Fibroblast of lung (primary cell): ENCODE measurements around the gene EPHB4. TPM values are rescaled to one million over a fixed set of nuclear protein-coding genes. Genes with fewer than 3 reads are reported as not detected.

Source experiments
- DNase-seq, 2 donors: peaks; one replicate each; pipeline versions ENCODE4 v3.0.0 to v3.0.0-alpha.2; 2010; ENCODE audit warnings: low read depth in 2 of 2
- H2AFZ ChIP-seq: 2 replicates; pipeline ENCODE4 v1.5.1; 2012; ENCODE audit warnings: low read length, control low read depth, inconsistent platforms
- H3K27ac ChIP-seq: 2 replicates; pipeline ENCODE4 v1.5.1; 2011; ENCODE audit warnings: low read length, control low read depth; ENCODE audit not compliant: insufficient read depth
- H3K27me3 ChIP-seq: 2 replicates; pipeline ENCODE4 v1.5.1; 2011; ENCODE audit warnings: mild to moderate bottlenecking, low read length; ENCODE audit not compliant: control insufficient read depth, insufficient read depth
- H3K36me3 ChIP-seq: 2 replicates; pipeline ENCODE4 v1.5.1; 2011; ENCODE audit warnings: low read length; ENCODE audit not compliant: control insufficient read depth, insufficient read depth
- H3K4me1 ChIP-seq: 2 replicates; pipeline ENCODE4 v1.5.1; 2011; ENCODE audit warnings: low read length; ENCODE audit not compliant: control insufficient read depth, insufficient read depth; ENCODE audit errors: extremely low read depth
- H3K4me2 ChIP-seq: 2 replicates; pipeline ENCODE4 v1.5.1; 2011; ENCODE audit warnings: low read length, control low read depth; ENCODE audit not compliant: insufficient read depth; ENCODE audit errors: extremely low read depth
- H3K4me3 ChIP-seq, 4 experiments: fragments of 200-600 bp in 1 of 4; sonication (generic) in 1 of 4; replicated peaks in 1 of 4; 2 replicates each; pipeline ENCODE4 v1.5.1; 2011 to 2016; ENCODE audit warnings: low read length in 4 of 4, low read depth in 3 of 4, mild to moderate bottlenecking in 3 of 4, control low read depth in 2 of 4, inconsistent platforms in 1 of 4, mixed read lengths in 1 of 4; ENCODE audit not compliant: insufficient read depth in 1 of 4; ENCODE audit errors: control extremely low read depth in 1 of 4
- H3K79me2 ChIP-seq: 2 replicates; pipeline ENCODE4 v1.5.1; 2012; ENCODE audit warnings: mild to moderate bottlenecking, low read length, inconsistent platforms; ENCODE audit not compliant: control insufficient read depth, insufficient read depth
- H3K9ac ChIP-seq: 2 replicates; pipeline ENCODE4 v1.5.1; 2011; ENCODE audit warnings: mild to moderate bottlenecking, low read length, control low read depth; ENCODE audit not compliant: insufficient read depth
- H3K9me3 ChIP-seq: 2 replicates; pipeline ENCODE4 v1.5.1; 2012; ENCODE audit warnings: low read depth, low read length; ENCODE audit not compliant: control insufficient read depth, insufficient read depth
- H4K20me1 ChIP-seq: 2 replicates; pipeline ENCODE4 v1.5.1; 2011; ENCODE audit warnings: low read length; ENCODE audit not compliant: control insufficient read depth, insufficient read depth; ENCODE audit errors: extremely low read depth
- EZH2 ChIP-seq: IDR thresholded peaks from 2 replicates; pipeline ENCODE4 v1.5.1; 2012; ENCODE audit warnings: low read length, control low read depth, mild to moderate bottlenecking; ENCODE audit errors: missing control alignments
- polyA plus RNA-seq, 2 donors: library from polyadenylated mRNA; depleted of rRNA in 1 of 2; stranded (reverse) in 1 of 2; unstranded in 1 of 2; fragments of >200 nt; gene quantifications; 2 replicates each; pipeline ENCODE4 v1.2.1, GENCODE V29; 2011 to 2012; ENCODE audit warnings: missing spikeins in 1 of 2
- total RNA-seq: library from RNA; depleted of rRNA; stranded (reverse); fragments of >200 nt; gene quantifications from 2 replicates; pipeline ENCODE4 v1.2.1, GENCODE V29; 2014
- TF ChIP-seq, protein P1 (sequence below), 2 donors: IDR thresholded peaks in 1 of 2; conservative IDR thresholded peaks in 1 of 2; 1 replicate in 1 of 2; 2 replicates in 1 of 2; pipeline ENCODE4 v1.5.1; 2011 to 2012; ENCODE audit warnings: low read length in 2 of 2, control low read depth in 1 of 2, inconsistent platforms in 1 of 2, low read depth in 1 of 2, mild to moderate bottlenecking in 1 of 2

The EPHB4 gene
- total and polyA plus RNA-seq, 2 donors (not counting 1 experiment from before 2014, with no cell fraction given): 28.5 to 98.8 TPM

- H3K79me2 ChIP-seq: peaks cover 36% of the 10 kb centered on the region
- H3K9me3 ChIP-seq: no peaks in the 10 kb centered on the region
- H3K4me1 ChIP-seq: peaks cover 6% of the 10 kb centered on the region
- no peaks in the 10 kb centered on the region for H4K20me1 ChIP-seq
- DNase-seq: peak; percentile 93 to 94
- H3K36me3 ChIP-seq: peaks cover 16% of the 10 kb centered on the region
- H2AFZ ChIP-seq: no peak within 1 kb of the TSS
- peak within 1 kb of the TSS; percentile 91 for H3K4me2 ChIP-seq
- no peaks in the 10 kb centered on the region for H3K27me3 ChIP-seq
- H3K9ac ChIP-seq: peak within 1 kb of the TSS; percentile 99
- TF ChIP-seq, protein P1, sequence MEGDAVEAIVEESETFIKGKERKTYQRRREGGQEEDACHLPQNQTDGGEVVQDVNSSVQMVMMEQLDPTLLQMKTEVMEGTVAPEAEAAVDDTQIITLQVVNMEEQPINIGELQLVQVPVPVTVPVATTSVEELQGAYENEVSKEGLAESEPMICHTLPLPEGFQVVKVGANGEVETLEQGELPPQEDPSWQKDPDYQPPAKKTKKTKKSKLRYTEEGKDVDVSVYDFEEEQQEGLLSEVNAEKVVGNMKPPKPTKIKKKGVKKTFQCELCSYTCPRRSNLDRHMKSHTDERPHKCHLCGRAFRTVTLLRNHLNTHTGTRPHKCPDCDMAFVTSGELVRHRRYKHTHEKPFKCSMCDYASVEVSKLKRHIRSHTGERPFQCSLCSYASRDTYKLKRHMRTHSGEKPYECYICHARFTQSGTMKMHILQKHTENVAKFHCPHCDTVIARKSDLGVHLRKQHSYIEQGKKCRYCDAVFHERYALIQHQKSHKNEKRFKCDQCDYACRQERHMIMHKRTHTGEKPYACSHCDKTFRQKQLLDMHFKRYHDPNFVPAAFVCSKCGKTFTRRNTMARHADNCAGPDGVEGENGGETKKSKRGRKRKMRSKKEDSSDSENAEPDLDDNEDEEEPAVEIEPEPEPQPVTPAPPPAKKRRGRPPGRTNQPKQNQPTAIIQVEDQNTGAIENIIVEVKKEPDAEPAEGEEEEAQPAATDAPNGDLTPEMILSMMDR (conservative IDR thresholded peaks at IDR 0.05 in 1 of 2, IDR thresholded peaks at IDR 0.05 in 1 of 2; ENCODE audit: low read depth in 1 of 2, low read length in 2 of 2): no peak
- no peak for TF ChIP-seq EZH2
- peak within 1 kb of the TSS; percentile 98 for H3K27ac ChIP-seq
- H3K4me3 ChIP-seq: peak within 1 kb of the TSS; percentile 80 to 99 (median 96)
Measured at GRCh38 chr7:100867040-100867775, 39.9 kb upstream of the EPHB4 start, which contains the start of gene TRIP6. TRIP6 (plus strand) TSS chr7:100867387; CDS start chr7:100867498, 111 bp downstream.

- no peaks in the 10 kb centered on the region for H3K27me3 ChIP-seq
- H2AFZ ChIP-seq: no peak overlapping the region
- no peaks in the 10 kb centered on the region for H3K9me3 ChIP-seq
- peak overlapping the region; percentile 23 for H3K4me2 ChIP-seq
- H3K36me3 ChIP-seq: peaks cover 15% of the 10 kb centered on the region
- no peaks in the 10 kb centered on the region for H4K20me1 ChIP-seq
- TF ChIP-seq EZH2: no peak
- TF ChIP-seq, protein P1 (conservative IDR thresholded peaks at IDR 0.05 in 1 of 2, IDR thresholded peaks at IDR 0.05 in 1 of 2; ENCODE audit: low read depth in 1 of 2, low read length in 2 of 2): no peak
- no peak for DNase-seq
- H3K79me2 ChIP-seq: peaks cover 36% of the 10 kb centered on the region
- peaks cover 6% of the 10 kb centered on the region for H3K4me1 ChIP-seq
- peak overlapping the region; percentile 99 for H3K9ac ChIP-seq
- peak overlapping the region in 3 of 4 experiments; percentile 80 to 99 (median 98) for H3K4me3 ChIP-seq
- H3K27ac ChIP-seq: peak overlapping the region; percentile 98
Measured at GRCh38 chr7:100866729-100867039, 39.4 kb upstream of the EPHB4 start.

DNA sequence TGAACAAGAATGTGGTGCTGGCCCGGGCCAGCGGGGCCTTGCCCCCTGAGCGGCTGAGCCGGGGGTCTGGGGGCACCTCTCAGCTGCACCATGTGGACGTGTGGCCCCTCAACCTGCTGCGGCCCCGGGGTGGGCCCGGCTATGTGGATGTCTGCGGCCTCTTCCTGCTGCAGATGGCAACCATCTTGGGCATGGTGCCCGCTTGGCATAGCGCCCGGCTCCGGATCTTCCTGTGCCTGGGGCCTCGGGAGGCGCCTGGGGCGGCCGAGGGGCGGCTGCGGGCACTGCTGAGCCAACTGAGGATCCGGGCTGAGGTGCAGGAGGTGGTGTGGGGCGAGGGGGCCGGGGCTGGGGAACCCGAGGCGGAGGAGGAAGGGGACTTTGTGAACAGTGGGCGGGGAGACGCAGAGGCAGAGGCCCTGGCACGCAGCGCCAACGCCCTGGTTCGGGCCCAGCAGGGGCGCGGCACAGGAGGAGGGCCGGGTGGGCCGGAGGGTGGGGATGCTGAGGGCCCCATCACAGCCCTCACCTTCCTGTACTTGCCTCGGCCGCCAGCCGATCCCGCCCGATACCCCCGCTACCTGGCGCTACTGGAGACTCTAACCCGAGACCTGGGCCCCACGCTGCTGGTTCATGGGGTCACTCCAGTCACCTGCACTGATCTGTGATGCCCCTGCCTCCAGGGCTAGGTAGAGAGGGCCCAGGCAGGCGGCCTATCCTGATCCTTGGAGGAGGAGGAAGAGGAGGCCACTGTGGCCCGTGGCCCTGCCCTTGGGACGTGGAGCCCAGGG, 38.8 kb upstream of the EPHB4 start:
- Histone ChIP-seq H3K4me3 (peak overlapping the region in 1 of 4 experiments; percentile 99), H3K36me3 (peaks cover 11% of the 10 kb centered on the region), H3K4me2 (peak overlapping the region; percentile 23)

More for the DNA sequence above, 38.8 kb upstream of the EPHB4 start:
- TF ChIP-seq, protein P1 (conservative IDR thresholded peaks at IDR 0.05 in 1 of 2, IDR thresholded peaks at IDR 0.05 in 1 of 2; ENCODE audit: low read depth in 1 of 2, low read length in 2 of 2): no peak
- TF ChIP-seq EZH2: no peak
- Histone ChIP-seq H3K9me3 (no peaks in the 10 kb centered on the region), H2AFZ (no peak overlapping the region), H4K20me1 (no peaks in the 10 kb centered on the region), H3K9ac (no peak overlapping the region), H3K27ac (peak overlapping the region; percentile 98), H3K27me3 (no peaks in the 10 kb centered on the region), H3K4me1 (peaks cover 6% of the 10 kb centered on the region), H3K79me2 (peaks cover 33% of the 10 kb centered on the region)
- peak; percentile 29 to 36 for DNase-seq
